GM23338 (cell line): ENCODE results near the gene ERC2.

Experiments used
- CREB1 ChIP-seq: fragments of 250-450 bp; sonication (Bioruptor Pico); IDR thresholded peaks from 2 replicates; pipeline ENCODE4 v1.5.0; 2020; ENCODE audit warnings: low read depth, mild to moderate bottlenecking, moderate library complexity
- EZH2 ChIP-seq: fragments of 200-600 bp; sonication (generic); IDR thresholded peaks from one replicate; pipeline ENCODE4 v1.8.0; 2017; ENCODE audit warnings: antibody characterized with exemption, mild to moderate bottlenecking, low read depth; ENCODE audit not compliant: unreplicated experiment
- EZH2phosphoT487 ChIP-seq: fragments of 200-600 bp; sonication (generic); IDR thresholded peaks from one replicate; pipeline ENCODE4 v1.8.1; 2018; ENCODE audit warnings: antibody characterized with exemption; ENCODE audit not compliant: unreplicated experiment
- JUNB ChIP-seq: IDR thresholded peaks from one replicate; pipeline ENCODE4 v1.6.1; 2016; ENCODE audit warnings: antibody characterized with exemption; ENCODE audit not compliant: unreplicated experiment
- POLR2AphosphoS5 ChIP-seq: IDR thresholded peaks from 2 replicates; pipeline ENCODE4 v1.6.1; 2016; ENCODE audit warnings: antibody characterized with exemption, low read depth
- STAT1 ChIP-seq: IDR thresholded peaks from one replicate; pipeline ENCODE4 v1.6.1; 2016; ENCODE audit warnings: antibody characterized with exemption; ENCODE audit not compliant: unreplicated experiment
- ZNF114 ChIP-seq: fragments of 250-450 bp; sonication (Bioruptor Pico); IDR thresholded peaks from 2 replicates; pipeline ENCODE4 v1.5.0; 2020; ENCODE audit warnings: mild to moderate bottlenecking, moderate library complexity
- ZNF331 ChIP-seq: fragments of 250-450 bp; sonication (Bioruptor Pico); IDR thresholded peaks from 2 replicates; pipeline ENCODE4 v1.5.0; 2020; ENCODE audit warnings: low read depth, mild to moderate bottlenecking, moderate library complexity
- TF ChIP-seq, protein P1 (sequence below), 2 experiments: fragments of 200-600 bp in 1 of 2; sonication (generic) in 1 of 2; conservative IDR thresholded peaks; 2 replicates each; pipeline versions ENCODE4 v1.5.1 to v1.6.1; 2016 to 2017; ENCODE audit warnings: antibody characterized with exemption in 2 of 2, low read depth in 2 of 2, mild to moderate bottlenecking in 2 of 2, moderate library complexity in 1 of 2
- TF ChIP-seq, protein P2 (sequence below): IDR thresholded peaks from 2 replicates; pipeline ENCODE4 v1.6.1; 2016; ENCODE audit warnings: antibody characterized with exemption
- TF ChIP-seq, protein P3 (sequence below): fragments of 250-450 bp; sonication (Bioruptor Pico); IDR thresholded peaks from 2 replicates; pipeline ENCODE4 v1.5.0; 2020; ENCODE audit warnings: mild to moderate bottlenecking, moderate library complexity
- TF ChIP-seq, protein P4 (sequence below): IDR thresholded peaks from one replicate; pipeline ENCODE4 v1.6.1; 2018; ENCODE audit warnings: antibody characterized with exemption; ENCODE audit not compliant: unreplicated experiment

DNA sequence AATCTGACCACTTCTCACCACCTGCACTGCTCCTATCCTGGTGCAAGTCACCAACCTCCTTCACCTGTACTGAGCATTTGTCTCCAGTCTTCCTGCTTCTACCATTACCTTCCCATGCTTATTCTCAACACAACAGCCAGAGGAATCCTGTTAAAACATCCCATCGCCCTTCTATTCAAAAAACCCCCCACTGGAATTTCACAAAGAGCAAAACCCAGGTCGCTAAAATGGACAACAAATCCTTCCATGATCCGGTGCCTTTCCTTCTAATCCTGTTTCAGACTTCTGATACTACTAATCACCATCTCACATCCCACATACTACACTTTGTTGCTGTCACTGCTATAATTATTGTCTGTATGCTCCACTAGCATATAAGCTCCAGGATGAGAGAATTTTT is 85.2 kb downstream of the ERC2 start:
- no peak for TF ChIP-seq EZH2phosphoT487
- no peak for TF ChIP-seq EZH2
- TF ChIP-seq, protein P1, sequence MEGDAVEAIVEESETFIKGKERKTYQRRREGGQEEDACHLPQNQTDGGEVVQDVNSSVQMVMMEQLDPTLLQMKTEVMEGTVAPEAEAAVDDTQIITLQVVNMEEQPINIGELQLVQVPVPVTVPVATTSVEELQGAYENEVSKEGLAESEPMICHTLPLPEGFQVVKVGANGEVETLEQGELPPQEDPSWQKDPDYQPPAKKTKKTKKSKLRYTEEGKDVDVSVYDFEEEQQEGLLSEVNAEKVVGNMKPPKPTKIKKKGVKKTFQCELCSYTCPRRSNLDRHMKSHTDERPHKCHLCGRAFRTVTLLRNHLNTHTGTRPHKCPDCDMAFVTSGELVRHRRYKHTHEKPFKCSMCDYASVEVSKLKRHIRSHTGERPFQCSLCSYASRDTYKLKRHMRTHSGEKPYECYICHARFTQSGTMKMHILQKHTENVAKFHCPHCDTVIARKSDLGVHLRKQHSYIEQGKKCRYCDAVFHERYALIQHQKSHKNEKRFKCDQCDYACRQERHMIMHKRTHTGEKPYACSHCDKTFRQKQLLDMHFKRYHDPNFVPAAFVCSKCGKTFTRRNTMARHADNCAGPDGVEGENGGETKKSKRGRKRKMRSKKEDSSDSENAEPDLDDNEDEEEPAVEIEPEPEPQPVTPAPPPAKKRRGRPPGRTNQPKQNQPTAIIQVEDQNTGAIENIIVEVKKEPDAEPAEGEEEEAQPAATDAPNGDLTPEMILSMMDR (conservative IDR thresholded peaks at IDR 0.05; ENCODE audit: low read depth in 2 of 2), result no peak
- TF ChIP-seq POLR2AphosphoS5, result no peak
- TF ChIP-seq ZNF331 (CRISPR knock-in tag), result no peak
- TF ChIP-seq CREB1 (CRISPR knock-in tag), result no peak
- TF ChIP-seq, protein P2, sequence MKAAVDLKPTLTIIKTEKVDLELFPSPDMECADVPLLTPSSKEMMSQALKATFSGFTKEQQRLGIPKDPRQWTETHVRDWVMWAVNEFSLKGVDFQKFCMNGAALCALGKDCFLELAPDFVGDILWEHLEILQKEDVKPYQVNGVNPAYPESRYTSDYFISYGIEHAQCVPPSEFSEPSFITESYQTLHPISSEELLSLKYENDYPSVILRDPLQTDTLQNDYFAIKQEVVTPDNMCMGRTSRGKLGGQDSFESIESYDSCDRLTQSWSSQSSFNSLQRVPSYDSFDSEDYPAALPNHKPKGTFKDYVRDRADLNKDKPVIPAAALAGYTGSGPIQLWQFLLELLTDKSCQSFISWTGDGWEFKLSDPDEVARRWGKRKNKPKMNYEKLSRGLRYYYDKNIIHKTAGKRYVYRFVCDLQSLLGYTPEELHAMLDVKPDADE, result no peak
- no peak for TF ChIP-seq JUNB
- TF ChIP-seq, protein P3, sequence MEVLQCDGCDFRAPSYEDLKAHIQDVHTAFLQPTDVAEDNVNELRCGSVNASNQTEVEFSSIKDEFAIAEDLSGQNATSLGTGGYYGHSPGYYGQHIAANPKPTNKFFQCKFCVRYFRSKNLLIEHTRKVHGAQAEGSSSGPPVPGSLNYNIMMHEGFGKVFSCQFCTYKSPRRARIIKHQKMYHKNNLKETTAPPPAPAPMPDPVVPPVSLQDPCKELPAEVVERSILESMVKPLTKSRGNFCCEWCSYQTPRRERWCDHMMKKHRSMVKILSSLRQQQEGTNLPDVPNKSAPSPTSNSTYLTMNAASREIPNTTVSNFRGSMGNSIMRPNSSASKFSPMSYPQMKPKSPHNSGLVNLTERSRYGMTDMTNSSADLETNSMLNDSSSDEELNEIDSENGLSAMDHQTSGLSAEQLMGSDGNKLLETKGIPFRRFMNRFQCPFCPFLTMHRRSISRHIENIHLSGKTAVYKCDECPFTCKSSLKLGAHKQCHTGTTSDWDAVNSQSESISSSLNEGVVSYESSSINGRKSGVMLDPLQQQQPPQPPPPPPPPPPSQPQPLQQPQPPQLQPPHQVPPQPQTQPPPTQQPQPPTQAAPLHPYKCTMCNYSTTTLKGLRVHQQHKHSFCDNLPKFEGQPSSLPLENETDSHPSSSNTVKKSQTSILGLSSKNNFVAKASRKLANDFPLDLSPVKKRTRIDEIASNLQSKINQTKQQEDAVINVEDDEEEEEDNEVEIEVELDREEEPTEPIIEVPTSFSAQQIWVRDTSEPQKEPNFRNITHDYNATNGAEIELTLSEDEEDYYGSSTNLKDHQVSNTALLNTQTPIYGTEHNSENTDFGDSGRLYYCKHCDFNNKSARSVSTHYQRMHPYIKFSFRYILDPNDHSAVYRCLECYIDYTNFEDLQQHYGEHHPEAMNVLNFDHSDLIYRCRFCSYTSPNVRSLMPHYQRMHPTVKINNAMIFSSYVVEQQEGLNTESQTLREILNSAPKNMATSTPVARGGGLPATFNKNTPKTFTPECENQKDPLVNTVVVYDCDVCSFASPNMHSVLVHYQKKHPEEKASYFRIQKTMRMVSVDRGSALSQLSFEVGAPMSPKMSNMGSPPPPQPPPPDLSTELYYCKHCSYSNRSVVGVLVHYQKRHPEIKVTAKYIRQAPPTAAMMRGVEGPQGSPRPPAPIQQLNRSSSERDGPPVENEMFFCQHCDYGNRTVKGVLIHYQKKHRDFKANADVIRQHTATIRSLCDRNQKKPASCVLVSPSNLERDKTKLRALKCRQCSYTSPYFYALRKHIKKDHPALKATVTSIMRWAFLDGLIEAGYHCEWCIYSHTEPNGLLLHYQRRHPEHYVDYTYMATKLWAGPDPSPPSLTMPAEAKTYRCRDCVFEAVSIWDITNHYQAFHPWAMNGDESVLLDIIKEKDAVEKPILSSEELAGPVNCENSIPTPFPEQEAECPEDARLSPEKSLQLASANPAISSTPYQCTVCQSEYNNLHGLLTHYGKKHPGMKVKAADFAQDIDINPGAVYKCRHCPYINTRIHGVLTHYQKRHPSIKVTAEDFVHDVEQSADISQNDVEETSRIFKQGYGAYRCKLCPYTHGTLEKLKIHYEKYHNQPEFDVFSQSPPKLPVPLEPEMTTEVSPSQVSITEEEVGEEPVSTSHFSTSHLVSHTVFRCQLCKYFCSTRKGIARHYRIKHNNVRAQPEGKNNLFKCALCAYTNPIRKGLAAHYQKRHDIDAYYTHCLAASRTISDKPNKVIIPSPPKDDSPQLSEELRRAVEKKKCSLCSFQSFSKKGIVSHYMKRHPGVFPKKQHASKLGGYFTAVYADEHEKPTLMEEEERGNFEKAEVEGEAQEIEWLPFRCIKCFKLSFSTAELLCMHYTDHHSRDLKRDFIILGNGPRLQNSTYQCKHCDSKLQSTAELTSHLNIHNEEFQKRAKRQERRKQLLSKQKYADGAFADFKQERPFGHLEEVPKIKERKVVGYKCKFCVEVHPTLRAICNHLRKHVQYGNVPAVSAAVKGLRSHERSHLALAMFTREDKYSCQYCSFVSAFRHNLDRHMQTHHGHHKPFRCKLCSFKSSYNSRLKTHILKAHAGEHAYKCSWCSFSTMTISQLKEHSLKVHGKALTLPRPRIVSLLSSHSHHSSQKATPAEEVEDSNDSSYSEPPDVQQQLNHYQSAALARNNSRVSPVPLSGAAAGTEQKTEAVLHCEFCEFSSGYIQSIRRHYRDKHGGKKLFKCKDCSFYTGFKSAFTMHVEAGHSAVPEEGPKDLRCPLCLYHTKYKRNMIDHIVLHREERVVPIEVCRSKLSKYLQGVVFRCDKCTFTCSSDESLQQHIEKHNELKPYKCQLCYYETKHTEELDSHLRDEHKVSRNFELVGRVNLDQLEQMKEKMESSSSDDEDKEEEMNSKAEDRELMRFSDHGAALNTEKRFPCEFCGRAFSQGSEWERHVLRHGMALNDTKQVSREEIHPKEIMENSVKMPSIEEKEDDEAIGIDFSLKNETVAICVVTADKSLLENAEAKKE, result no peak
- TF ChIP-seq, protein P4, sequence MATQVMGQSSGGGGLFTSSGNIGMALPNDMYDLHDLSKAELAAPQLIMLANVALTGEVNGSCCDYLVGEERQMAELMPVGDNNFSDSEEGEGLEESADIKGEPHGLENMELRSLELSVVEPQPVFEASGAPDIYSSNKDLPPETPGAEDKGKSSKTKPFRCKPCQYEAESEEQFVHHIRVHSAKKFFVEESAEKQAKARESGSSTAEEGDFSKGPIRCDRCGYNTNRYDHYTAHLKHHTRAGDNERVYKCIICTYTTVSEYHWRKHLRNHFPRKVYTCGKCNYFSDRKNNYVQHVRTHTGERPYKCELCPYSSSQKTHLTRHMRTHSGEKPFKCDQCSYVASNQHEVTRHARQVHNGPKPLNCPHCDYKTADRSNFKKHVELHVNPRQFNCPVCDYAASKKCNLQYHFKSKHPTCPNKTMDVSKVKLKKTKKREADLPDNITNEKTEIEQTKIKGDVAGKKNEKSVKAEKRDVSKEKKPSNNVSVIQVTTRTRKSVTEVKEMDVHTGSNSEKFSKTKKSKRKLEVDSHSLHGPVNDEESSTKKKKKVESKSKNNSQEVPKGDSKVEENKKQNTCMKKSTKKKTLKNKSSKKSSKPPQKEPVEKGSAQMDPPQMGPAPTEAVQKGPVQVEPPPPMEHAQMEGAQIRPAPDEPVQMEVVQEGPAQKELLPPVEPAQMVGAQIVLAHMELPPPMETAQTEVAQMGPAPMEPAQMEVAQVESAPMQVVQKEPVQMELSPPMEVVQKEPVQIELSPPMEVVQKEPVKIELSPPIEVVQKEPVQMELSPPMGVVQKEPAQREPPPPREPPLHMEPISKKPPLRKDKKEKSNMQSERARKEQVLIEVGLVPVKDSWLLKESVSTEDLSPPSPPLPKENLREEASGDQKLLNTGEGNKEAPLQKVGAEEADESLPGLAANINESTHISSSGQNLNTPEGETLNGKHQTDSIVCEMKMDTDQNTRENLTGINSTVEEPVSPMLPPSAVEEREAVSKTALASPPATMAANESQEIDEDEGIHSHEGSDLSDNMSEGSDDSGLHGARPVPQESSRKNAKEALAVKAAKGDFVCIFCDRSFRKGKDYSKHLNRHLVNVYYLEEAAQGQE, result no peak
- no peak for TF ChIP-seq STAT1
- TF ChIP-seq ZNF114 (CRISPR knock-in tag), result no peak
